BJ (cell line): ENCODE measurements around the gene HSPG2. TPM values are rescaled to one million over a fixed set of nuclear protein-coding genes. Genes with fewer than 3 reads are reported as not detected.
"Not testable (repeated sequence)": the region's sequence is repeated elsewhere in the genome, so short reads cannot be mapped to it uniquely, and the experiment has no call there.

Experiments used
- CTCF ChIA-PET: fragments of 350-600 bp; formaldehyde crosslinking; extraction: SDS; loops from one replicate; lab custom pipeline; 2021; ENCODE audit warnings: antibody characterized with exemption, inconsistent platforms; lab: Yijun Ruan, JAX
- POLR2A ChIA-PET: fragments of 300-600 bp; sonication (Branson Sonifier 250); formaldehyde crosslinking; extraction: SDS; loops from one replicate; lab custom pipeline; 2021; ENCODE audit warnings: antibody characterized with exemption; lab: Charles Lee
- DNase-seq: peaks from one replicate; pipeline ENCODE4 v3.0.0-alpha.2; 2011; ENCODE audit warnings: low read depth
- H3K27me3 ChIP-seq: 2 replicates; pipeline ENCODE4 v1.6.0; 2011; ENCODE audit warnings: low read length; ENCODE audit not compliant: control insufficient read depth, insufficient read depth
- H3K36me3 ChIP-seq: 2 replicates; pipeline ENCODE4 v1.5.1; 2011; ENCODE audit warnings: low read length; ENCODE audit not compliant: control insufficient read depth, insufficient read depth
- H3K4me3 ChIP-seq: 2 replicates; pipeline ENCODE4 v1.5.1; 2011; ENCODE audit warnings: low read depth, mild to moderate bottlenecking, control low read depth, low read length
- polyA plus RNA-seq: library from polyadenylated mRNA; depleted of rRNA; stranded (reverse); fragments of >200 nt; gene quantifications from 2 replicates; pipeline ENCODE4 v1.2.3, GENCODE V29; 2011
- TF ChIP-seq, protein P1 (sequence below): IDR thresholded peaks from 2 replicates; pipeline ENCODE4 v1.5.1; 2011; ENCODE audit warnings: low read depth, mild to moderate bottlenecking, control low read depth, inconsistent platforms, low read length, moderate library complexity; ENCODE audit not compliant: insufficient read depth

HSPG2 gene
- polyA plus RNA-seq, 1 experiment = 45.1 TPM

DNA sequence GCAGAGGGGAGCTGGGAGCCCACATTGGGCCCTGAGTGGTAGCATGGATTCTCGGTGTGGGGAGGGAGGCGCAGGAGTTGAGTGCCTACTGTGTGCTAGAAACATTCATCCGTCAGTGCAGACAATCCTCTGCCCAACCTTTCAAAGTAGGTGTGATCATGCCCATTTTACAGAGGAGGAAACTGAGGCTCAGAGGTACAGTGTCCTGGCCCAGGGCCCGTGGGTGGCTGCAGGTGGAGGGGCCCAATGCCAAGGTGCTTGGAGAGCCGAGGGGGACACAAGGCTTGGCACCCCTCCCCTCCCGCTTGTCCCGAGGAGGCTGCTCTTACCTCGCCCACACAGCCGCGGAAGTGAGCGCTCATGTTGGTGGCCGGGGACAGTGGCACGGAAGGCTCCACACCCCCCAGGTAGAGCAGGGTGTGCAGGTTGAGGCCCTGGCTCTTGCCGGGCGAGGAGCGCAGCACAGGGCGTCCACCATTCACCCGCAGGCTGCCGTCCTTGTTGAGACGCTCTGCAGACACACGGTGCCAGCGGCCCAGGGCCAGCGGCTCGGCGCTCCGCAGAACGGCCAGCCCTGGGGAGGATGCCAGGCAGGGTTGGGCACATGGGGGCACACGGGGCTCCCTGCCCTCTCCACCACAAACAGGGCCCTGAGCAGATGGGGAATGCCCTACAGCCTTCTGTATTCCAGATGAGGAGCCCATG, 108.5 kb downstream of the HSPG2 start:
- no peak for DNase-seq
- peaks cover 77% of the 10 kb centered on the region for H3K36me3 ChIP-seq
- ChIA-PET CTCF (no interaction called here), POLR2A (no interaction called here)
- no peaks in the 10 kb centered on the region for H3K27me3 ChIP-seq
- TF ChIP-seq, protein P1, sequence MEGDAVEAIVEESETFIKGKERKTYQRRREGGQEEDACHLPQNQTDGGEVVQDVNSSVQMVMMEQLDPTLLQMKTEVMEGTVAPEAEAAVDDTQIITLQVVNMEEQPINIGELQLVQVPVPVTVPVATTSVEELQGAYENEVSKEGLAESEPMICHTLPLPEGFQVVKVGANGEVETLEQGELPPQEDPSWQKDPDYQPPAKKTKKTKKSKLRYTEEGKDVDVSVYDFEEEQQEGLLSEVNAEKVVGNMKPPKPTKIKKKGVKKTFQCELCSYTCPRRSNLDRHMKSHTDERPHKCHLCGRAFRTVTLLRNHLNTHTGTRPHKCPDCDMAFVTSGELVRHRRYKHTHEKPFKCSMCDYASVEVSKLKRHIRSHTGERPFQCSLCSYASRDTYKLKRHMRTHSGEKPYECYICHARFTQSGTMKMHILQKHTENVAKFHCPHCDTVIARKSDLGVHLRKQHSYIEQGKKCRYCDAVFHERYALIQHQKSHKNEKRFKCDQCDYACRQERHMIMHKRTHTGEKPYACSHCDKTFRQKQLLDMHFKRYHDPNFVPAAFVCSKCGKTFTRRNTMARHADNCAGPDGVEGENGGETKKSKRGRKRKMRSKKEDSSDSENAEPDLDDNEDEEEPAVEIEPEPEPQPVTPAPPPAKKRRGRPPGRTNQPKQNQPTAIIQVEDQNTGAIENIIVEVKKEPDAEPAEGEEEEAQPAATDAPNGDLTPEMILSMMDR = no peak
- H3K4me3 ChIP-seq = no peak overlapping the region

DNA sequence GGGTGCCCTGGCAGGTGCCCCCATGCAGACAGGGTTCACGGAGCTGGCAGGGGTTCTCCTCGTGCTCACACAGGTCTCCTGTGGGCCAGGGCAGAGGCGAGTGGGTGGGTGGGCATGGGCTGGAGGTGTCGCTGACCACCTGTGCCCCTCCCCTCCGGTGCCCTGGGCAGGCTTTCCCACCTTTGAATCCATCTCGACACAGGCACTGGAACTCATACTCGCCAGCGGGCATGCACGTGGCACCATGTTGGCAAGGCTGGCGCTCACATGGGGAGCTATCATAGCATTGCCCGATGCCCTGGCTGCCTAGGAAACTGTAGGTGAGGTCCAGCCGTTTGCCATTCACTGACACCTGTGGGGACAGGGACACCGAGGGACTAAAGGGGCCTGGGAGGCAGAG, 109.0 kb downstream of the HSPG2 start:
- TF ChIP-seq, protein P1 = no peak
- Histone ChIP-seq H3K4me3 (no peak overlapping the region), H3K36me3 (peaks cover 75% of the 10 kb centered on the region), H3K27me3 (no peaks in the 10 kb centered on the region)
- ChIA-PET POLR2A (no interaction called here), CTCF (no interaction called here)
- DNase-seq = no peak

DNA sequence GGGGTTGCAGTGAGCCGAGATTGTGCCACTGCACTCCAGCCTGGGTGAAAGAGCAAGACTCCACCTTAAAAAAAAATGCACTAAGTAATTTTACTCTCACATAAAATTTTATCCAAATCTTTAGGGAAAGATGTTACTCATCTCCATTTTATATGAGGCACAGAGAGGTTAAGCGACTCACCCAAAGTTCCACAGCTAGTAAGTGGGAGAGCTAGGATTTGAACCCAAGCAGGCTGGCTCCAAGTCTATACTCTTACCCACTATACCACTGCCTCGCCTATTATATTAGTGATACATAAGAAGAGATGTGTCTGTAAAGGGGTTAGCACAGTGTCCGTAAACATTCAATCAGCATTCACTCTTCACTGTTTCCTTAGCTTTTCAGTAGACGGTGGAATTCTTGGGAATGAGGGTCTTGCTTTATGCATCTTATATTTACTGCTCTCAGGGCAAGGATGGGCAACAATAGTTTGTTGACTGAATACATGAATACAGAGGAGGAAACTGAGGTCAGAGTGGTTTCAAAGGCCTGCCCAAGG, 109.9 kb downstream of the HSPG2 start:
- Histone ChIP-seq H3K27me3 (no peaks in the 10 kb centered on the region), H3K4me3 (no peak overlapping the region), H3K36me3 (peaks cover 76% of the 10 kb centered on the region)
- TF ChIP-seq, protein P1 = no peak
- ChIA-PET POLR2A (no interaction called here), CTCF (no interaction called here)
- no peak for DNase-seq

DNA sequence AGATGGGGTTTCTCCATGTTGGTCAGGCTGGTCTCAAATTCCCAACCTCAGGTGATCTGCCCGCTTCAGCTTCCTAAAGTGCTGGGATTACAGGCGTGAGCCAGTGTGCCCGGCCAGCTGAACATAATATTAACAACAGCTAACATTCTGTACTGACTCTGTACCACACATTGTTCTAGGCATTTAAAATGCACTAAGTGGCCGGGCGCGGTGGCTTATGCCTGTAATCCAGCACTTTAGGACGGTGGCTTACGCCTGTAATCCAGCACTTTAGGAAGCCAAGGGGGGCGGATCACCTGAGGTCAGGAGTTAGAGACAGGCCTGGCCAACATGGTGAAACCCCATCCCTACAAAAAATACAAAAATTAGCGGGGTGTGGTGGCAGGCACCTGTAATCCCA, 110.4 kb downstream of the HSPG2 start:
- CTCF ChIA-PET, H3K27me3 ChIP-seq, DNase-seq, H3K4me3 ChIP-seq, POLR2A ChIA-PET: not testable (repeated sequence)
- peaks cover 76% of the 10 kb centered on the region for H3K36me3 ChIP-seq

DNA sequence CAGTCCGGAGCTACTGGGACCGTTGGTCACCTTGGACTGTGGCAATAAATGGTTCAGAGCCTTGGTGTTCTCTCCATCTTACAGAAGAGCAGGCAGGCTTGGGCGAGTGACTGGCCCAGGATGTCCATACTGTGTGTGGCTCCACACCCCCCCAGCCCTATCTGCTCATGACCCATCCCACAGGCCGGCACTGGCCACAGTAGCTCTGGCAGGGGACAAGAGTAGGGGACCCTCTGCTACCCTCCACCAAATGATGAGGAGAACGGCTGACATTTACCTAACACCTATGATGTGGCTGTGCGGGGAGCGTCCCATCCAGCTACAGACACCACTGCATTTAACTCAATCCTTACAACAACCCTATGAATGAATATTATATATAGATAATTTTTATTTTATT, 111.7 kb downstream of the HSPG2 start:
- ChIA-PET POLR2A (no interaction called here), CTCF (no interaction called here)
- Histone ChIP-seq H3K36me3 (peaks cover 68% of the 10 kb centered on the region), H3K4me3 (no peak overlapping the region), H3K27me3 (no peaks in the 10 kb centered on the region)
- TF ChIP-seq, protein P1 = no peak
- DNase-seq = no peak

DNA sequence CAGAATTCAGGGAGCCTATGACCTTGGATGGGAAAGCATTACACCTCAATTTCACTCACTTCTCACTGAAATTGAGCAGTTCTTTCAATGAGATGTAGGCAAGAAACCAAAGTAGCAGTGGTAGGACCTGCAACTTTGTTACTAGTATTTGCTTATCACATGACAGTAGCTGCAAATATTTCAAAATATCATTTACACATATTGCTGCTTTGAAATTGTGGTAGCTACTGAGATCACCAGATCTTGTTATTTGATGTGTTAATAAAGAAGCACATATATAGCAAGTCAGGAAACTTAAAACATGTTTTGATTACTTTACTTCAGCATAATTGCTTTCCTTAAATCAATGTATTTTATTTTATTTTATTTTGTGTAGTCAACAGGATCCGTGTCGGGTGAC, 112.2 kb downstream of the HSPG2 start:
- no peaks in the 10 kb centered on the region for H3K27me3 ChIP-seq
- ChIA-PET CTCF (no interaction called here), POLR2A (no interaction called here)
- no peak for DNase-seq
- TF ChIP-seq, protein P1 = no peak
- H3K4me3 ChIP-seq = no peak overlapping the region
- peaks cover 65% of the 10 kb centered on the region for H3K36me3 ChIP-seq
